ENCODE measurements around the gene LCLAT1.

- TF ChIP-seq POLR2A (IDR thresholded peaks at IDR 0.05) (no peak), CTCF (IDR thresholded peaks at IDR 0.05) (no peak)
These were observed 44.4 kb upstream of the LCLAT1 start for GRCh38 chr2:30402441-30403182.

Data from thyroid gland (tissue), 4 donors.